K562 (cell line): Measurements from ENCODE around the gene LRRC4. TPM values are rescaled to one million over a fixed set of nuclear protein-coding genes. Genes with fewer than 3 reads are reported as not detected.

Source experiments
- ATAC-seq: fragments of 200-7000 bp; cut with Tn5 transposase; 3 replicates; pipeline ENCODE4 v1.9.1; 2020; ENCODE audit warnings: moderate library complexity
- BruUV-seq: library from RNA; stranded (reverse); fragments of 400-500 nt; replicated peaks from 2 replicates; lab custom pipeline; 2021; lab: Mats Ljungman, UMichigan
- CTCF ChIA-PET: fragments of 300-600 bp; formaldehyde crosslinking; extraction: SDS; loops from one replicate; lab custom pipeline; 2021; ENCODE audit warnings: low intra/inter-chr PET ratio; lab: Yijun Ruan, JAX
- POLR2A ChIA-PET: fragments of 300-600, 350-650 bp; sonication (Branson Sonifier 250); formaldehyde crosslinking; extraction: SDS; loops from one replicate; lab custom pipeline; 2021; ENCODE audit warnings: antibody characterized with exemption, inconsistent platforms; lab: Yijun Ruan, JAX
- DNase-seq, 4 experiments: peaks; one replicate each; pipeline versions ENCODE4 v3.0.0 to v3.0.0-alpha.2; 2011 to 2018; ENCODE audit warnings: low spot score in 3 of 4, mixed read lengths in 3 of 4; ENCODE audit errors: extremely low read depth in 1 of 4
- FAIRE-seq: peaks from 2 replicates; lab custom pipeline; 2011; peaks lifted over from hg19 to GRCh38; lab: Jason Lieb, UNC
- H2AFZ ChIP-seq: 2 replicates; pipeline ENCODE4 v1.6.0; 2011; ENCODE audit warnings: low read depth, low read length, control low read depth, inconsistent platforms
- H3K27ac ChIP-seq: fragments of 200-600 bp; 3 replicates; pipeline ENCODE4 v1.8.0; 2011; ENCODE audit warnings: low read depth, mild to moderate bottlenecking, control low read depth, inconsistent platforms, low read length, moderate library complexity, mixed read lengths; ENCODE audit errors: extremely low read depth
- H3K27me3 ChIP-seq, 2 experiments: fragments of 300-600 bp in 1 of 2; 2 replicates in 1 of 2; 3 replicates in 1 of 2; pipeline versions ENCODE4 v1.6.0 to v1.8.0; 2011; ENCODE audit warnings: inconsistent platforms in 2 of 2, low read length in 2 of 2, mild to moderate bottlenecking in 1 of 2, mixed read lengths in 1 of 2, moderate library complexity in 1 of 2; ENCODE audit not compliant: control insufficient read depth in 2 of 2, insufficient read depth in 2 of 2
- H3K36me3 ChIP-seq: fragments of 300-600 bp; 3 replicates; pipeline ENCODE4 v1.8.0; 2011; ENCODE audit warnings: mild to moderate bottlenecking, low read length, inconsistent platforms; ENCODE audit not compliant: control insufficient read depth, insufficient read depth
- H3K4me1 ChIP-seq, 2 experiments: fragments of 200-600 bp in 1 of 2; replicated peaks in 1 of 2; 2 replicates in 1 of 2; 3 replicates in 1 of 2; pipeline versions ENCODE4 v1.5.1 to v1.8.0; 2011; ENCODE audit warnings: inconsistent platforms in 2 of 2, low read length in 2 of 2, mild to moderate bottlenecking in 1 of 2, mixed read lengths in 1 of 2, moderate library complexity in 1 of 2; ENCODE audit not compliant: control insufficient read depth in 2 of 2, insufficient read depth in 2 of 2
- H3K4me2 ChIP-seq: 2 replicates; pipeline ENCODE4 v1.6.1; 2011; ENCODE audit warnings: low read length, control low read depth, inconsistent platforms, mixed read lengths; ENCODE audit not compliant: insufficient read depth
- H3K4me3 ChIP-seq: fragments of 200-600 bp; sonication (generic), shearing (Covaris generic); 2 replicates; pipeline ENCODE4 v1.5.1; 2016; ENCODE audit warnings: control low read depth, inconsistent platforms
- H3K79me2 ChIP-seq: fragments of 200-600 bp; 3 replicates; pipeline ENCODE4 v1.8.0; 2011; ENCODE audit warnings: low read length, inconsistent platforms; ENCODE audit not compliant: control insufficient read depth, insufficient read depth
- H3K9ac ChIP-seq, 2 experiments: 2 replicates each; pipeline versions ENCODE4 v1.6.0 to v1.6.1; 2011; ENCODE audit warnings: low read depth in 2 of 2, low read length in 2 of 2, control low read depth in 1 of 2, inconsistent platforms in 1 of 2, mild to moderate bottlenecking in 1 of 2, mixed read lengths in 1 of 2; ENCODE audit not compliant: insufficient read depth in 1 of 2
- H3K9me1 ChIP-seq: one replicate; pipeline ENCODE4 v1.6.0; 2011; ENCODE audit warnings: inconsistent platforms, mild to moderate bottlenecking, low read length, moderate library complexity; ENCODE audit not compliant: control insufficient read depth, insufficient read depth
- H3K9me3 ChIP-seq: replicated peaks from 2 replicates; pipeline ENCODE4 v1.5.1; 2011; ENCODE audit warnings: low read depth, low read length, inconsistent platforms; ENCODE audit not compliant: control insufficient read depth, insufficient read depth
- H4K20me1 ChIP-seq: replicated peaks from 2 replicates; pipeline ENCODE4 v1.6.1; 2011; ENCODE audit warnings: low read length, inconsistent platforms, mixed read lengths; ENCODE audit not compliant: control insufficient read depth, insufficient read depth
- E4F1 ChIP-seq: fragments of 250-450 bp; sonication (Bioruptor Pico); IDR thresholded peaks from 2 replicates; pipeline ENCODE4 v1.5.0; 2021; ENCODE audit warnings: mild to moderate bottlenecking, borderline replicate concordance
- NFIC ChIP-seq: fragments of 450-650 bp; IDR thresholded peaks from 2 replicates; pipeline ENCODE4 v1.6.1; 2017; ENCODE audit warnings: mild to moderate bottlenecking, inconsistent platforms
- PREB ChIP-seq: sonication (generic); formaldehyde crosslinking; IDR thresholded peaks from 2 replicates; pipeline ENCODE4 v1.8.1; 2023; ENCODE audit warnings: mild to moderate bottlenecking, missing genetic modification reagents
- SETDB1 ChIP-seq: IDR thresholded peaks from one replicate; pipeline ENCODE4 v1.6.1; 2012; ENCODE audit warnings: low read length, control low read depth, inconsistent platforms
- WGBS: fragments of 100-300 bp; shearing (Covaris generic); methylation state at CpG from one replicate; pipeline ENCODE4 v1.1.6; 2016; ENCODE audit warnings: low coverage, mixed read lengths; ENCODE audit not compliant: insufficient coverage; ENCODE audit errors: missing lambda C conversion rate; 5-methylcytosine and 5-hydroxymethylcytosine counted together
- in situ Hi-C: fragments of 300-500 bp; cut with MboI; formaldehyde crosslinking; loops from 4 replicates; pipeline ENCODE4 v1.15.0; 2018; ENCODE audit warnings: inconsistent platforms, mixed read lengths
- intact Hi-C: fragments of 100-400 bp; cut with micrococcal nuclease; formaldehyde crosslinking; loops from 2 replicates; pipeline ENCODE4 v1.14.2; 2022
- polyA plus RNA-seq, 8 experiments: library from polyadenylated mRNA; depleted of rRNA in 4 of 8; stranded (reverse) in 5 of 8; unstranded in 3 of 8; fragments of >200 nt; fragmentation: Nextera tagmentation in 2 of 8; fragmentation: Illumina TruSeq in 1 of 8; extraction: Ambion mirVana in 2 of 8; extraction: Trizol in 1 of 8; gene quantifications; 2 replicates each; pipeline versions ENCODE4 v1.2.1 to v1.2.3, GENCODE V29; 2011 to 2014; ENCODE audit warnings: inconsistent platforms in 1 of 8, missing spikeins in 1 of 8
- total RNA-seq, 7 experiments: library from RNA; depleted of rRNA in 6 of 7; stranded (reverse); fragments of >200 nt in 6 of 7; fragmentation: Illumina TruSeq in 2 of 7; extraction: Trizol in 2 of 7; gene quantifications; 2 replicates each; pipeline versions ENCODE4 v1.2.1 to v1.2.3, GENCODE V29; 2011 to 2021; ENCODE audit warnings: low replicate concordance in 1 of 7

Gene LRRC4
- total and polyA plus RNA-seq, 9 of the 15 experiments (the other 6 are each of a cell fraction or from before 2014, with no cell fraction given), result 0.04 to 0.11 TPM; not detected in 7

GRCh38 chr7:128005117-128005516 lies 26.1 kb downstream of the LRRC4 start:
- BruUV-seq, result no TSS peak

More at GRCh38 chr7:128005117-128005516, 26.1 kb downstream of the LRRC4 start:
- WGBS, result 61% methylated on average over 7 of the region's 7 CpGs
- no peak for TF ChIP-seq E4F1 (CRISPR knock-in tag)
- peak; percentile 65; the same call in 1 of the 2 replicates for TF ChIP-seq NFIC
- TF ChIP-seq PREB (CRISPR knock-in tag), result 0 out of 2 replicates have a peak, but pooled peaks have one; percentile 56
- TF ChIP-seq SETDB1, result no peak
- Histone ChIP-seq H2AFZ (no peak overlapping the region), H3K9me3 (no peaks in the 10 kb centered on the region), H3K36me3 (peaks cover 49% of the 10 kb centered on the region), H3K79me2 (no peaks in the 10 kb centered on the region; the same call in 2 of the 3 replicates), H3K27ac (no peak overlapping the region), H3K4me1 (peaks cover 10 to 24% of the 10 kb centered on the region in 2 experiments; a peak in 3 of 5 replicates), H3K4me2 (peak overlapping the region; percentile 3; the same call in 1 of the 2 replicates), H3K27me3 (no peaks in the 10 kb centered on the region), H4K20me1 (no peaks in the 10 kb centered on the region; the same call in 1 of the 2 replicates), H3K9ac (no peak overlapping the region), H3K9me1 (peaks cover 7% of the 10 kb centered on the region), H3K4me3 (no peak overlapping the region)
- intact Hi-C loops (no loop called here), in situ Hi-C loops (no loop called here)
- DNase-seq (no peak), ATAC-seq (peak; percentile 44), FAIRE-seq (no peak)
- ChIA-PET POLR2A (interaction anchor here (1.2 to 1.4 kb wide), 2 partner anchors 11 to 24 kb away, joined by 3 to 4 read pairs; no protein-coding TSS in a partner anchor), CTCF (no interaction called here)
